K562 (cell line): ENCODE data around the gene ERMARD. TPM values are rescaled to one million over a fixed set of nuclear protein-coding genes. Genes with fewer than 3 reads are reported as not detected.

Experiments
- BRD9 ChIP-seq: fragments of 450-650 bp; IDR thresholded peaks from 2 replicates; pipeline ENCODE4 v1.6.1; 2018; ENCODE audit warnings: low read depth; ENCODE audit not compliant: partially characterized antibody
- BRF2 ChIP-seq: IDR thresholded peaks from 3 replicates; pipeline ENCODE4 v1.6.1; 2011; ENCODE audit warnings: borderline replicate concordance, mild to moderate bottlenecking; ENCODE audit not compliant: insufficient read length, insufficient read depth
- CTBP1 ChIP-seq: fragments of 450-650 bp; IDR thresholded peaks from 2 replicates; pipeline ENCODE4 v1.6.1; 2016; ENCODE audit warnings: borderline replicate concordance
- DDX20 ChIP-seq: fragments of 450-650 bp; IDR thresholded peaks from 2 replicates; pipeline ENCODE4 v1.6.1; 2016; ENCODE audit warnings: missing genetic modification characterization, low read depth, mild to moderate bottlenecking, missing compliant biosample characterization, moderate library complexity
- DMBX1 ChIP-seq: fragments of 250-450 bp; sonication (Bioruptor Pico); IDR thresholded peaks from 2 replicates; pipeline ENCODE4 v1.8.0; 2022; ENCODE audit warnings: inconsistent platforms, mild to moderate bottlenecking, moderate library complexity, borderline replicate concordance
- E2F3 ChIP-seq: fragments of 250-450 bp; sonication (Bioruptor Pico); IDR thresholded peaks from 2 replicates; pipeline ENCODE4 v1.4.0; 2020; ENCODE audit warnings: mild to moderate bottlenecking
- GATAD2A ChIP-seq: fragments of 450-650 bp; IDR thresholded peaks from 2 replicates; pipeline ENCODE4 v1.6.1; 2017
- HINFP ChIP-seq: fragments of 450-650 bp; conservative IDR thresholded peaks from 2 replicates; pipeline ENCODE4 v1.6.1; 2016; ENCODE audit warnings: missing genetic modification characterization, low read depth, mild to moderate bottlenecking, control low read depth, missing compliant biosample characterization
- MAFG ChIP-seq: fragments of 450-650 bp; conservative IDR thresholded peaks from 2 replicates; pipeline ENCODE4 v1.6.1; 2016; ENCODE audit warnings: missing genetic modification characterization, missing compliant biosample characterization
- NEUROD1 ChIP-seq: fragments of 150-350 bp; IDR thresholded peaks from 2 replicates; pipeline ENCODE4 v1.6.1; 2014; ENCODE audit warnings: borderline replicate concordance, low read length, low read depth; ENCODE audit not compliant: partially characterized antibody
- NFE2L1 ChIP-seq: fragments of 450-650 bp; IDR thresholded peaks from 2 replicates; pipeline ENCODE4 v1.6.1; 2016; ENCODE audit warnings: missing genetic modification characterization, low read depth, mild to moderate bottlenecking, missing compliant biosample characterization, moderate library complexity, borderline replicate concordance
- NFRKB ChIP-seq: fragments of 450-650 bp; IDR thresholded peaks from 2 replicates; pipeline ENCODE4 v1.6.1; 2016; ENCODE audit warnings: low read depth
- NRF1 ChIP-seq, 2 experiments: fragments of 450-650 bp; IDR thresholded peaks in 1 of 2; conservative IDR thresholded peaks in 1 of 2; 2 replicates each; pipeline ENCODE4 v1.6.1; 2014; ENCODE audit warnings: mild to moderate bottlenecking in 2 of 2
- PHB ChIP-seq: fragments of 250-450 bp; sonication (Bioruptor Pico); IDR thresholded peaks from 2 replicates; pipeline ENCODE4 v1.5.0; 2021
- PTBP1 ChIP-seq: fragments of 200-400 bp; formaldehyde crosslinking; IDR thresholded peaks from 2 replicates; pipeline ENCODE4 v1.6.1; 2017; ENCODE audit warnings: low read depth, low read length
- RBM17 ChIP-seq: fragments of 200-400 bp; formaldehyde crosslinking; IDR thresholded peaks from 2 replicates; pipeline ENCODE4 v1.6.1; 2017; ENCODE audit warnings: low read depth, mild to moderate bottlenecking, low read length, borderline replicate concordance
- RERE ChIP-seq: sonication (generic); formaldehyde crosslinking; IDR thresholded peaks from 2 replicates; pipeline ENCODE4 v1.8.0; 2023; ENCODE audit warnings: missing genetic modification reagents, mild to moderate bottlenecking, borderline replicate concordance
- RHOXF2B ChIP-seq: fragments of 250-450 bp; sonication (Bioruptor Pico); conservative IDR thresholded peaks from 2 replicates; pipeline ENCODE4 v1.5.1; 2021
- ZNF134 ChIP-seq: fragments of 250-450 bp; sonication (Bioruptor Pico); conservative IDR thresholded peaks from 2 replicates; pipeline ENCODE4 v1.4.0; 2020
- ZNF282 ChIP-seq: sonication (generic); formaldehyde crosslinking; IDR thresholded peaks from 2 replicates; pipeline ENCODE4 v1.8.1; 2023; ENCODE audit warnings: missing genetic modification reagents
- polyA plus RNA-seq, 8 experiments: library from polyadenylated mRNA; depleted of rRNA in 4 of 8; stranded (reverse) in 5 of 8; unstranded in 3 of 8; fragments of >200 nt; fragmentation: Nextera tagmentation in 2 of 8; fragmentation: Illumina TruSeq in 1 of 8; extraction: Ambion mirVana in 2 of 8; extraction: Trizol in 1 of 8; gene quantifications; 2 replicates each; pipeline versions ENCODE4 v1.2.1 to v1.2.3, GENCODE V29; 2011 to 2014; ENCODE audit warnings: inconsistent platforms in 1 of 8, missing spikeins in 1 of 8
- total RNA-seq, 7 experiments: library from RNA; depleted of rRNA in 6 of 7; stranded (reverse); fragments of >200 nt in 6 of 7; fragmentation: Illumina TruSeq in 2 of 7; extraction: Trizol in 2 of 7; gene quantifications; 2 replicates each; pipeline versions ENCODE4 v1.2.1 to v1.2.3, GENCODE V29; 2011 to 2021; ENCODE audit warnings: low replicate concordance in 1 of 7

ERMARD gene
- total and polyA plus RNA-seq, 9 of the 15 experiments (the other 6 are each of a cell fraction or from before 2014, with no cell fraction given) = 14.5 to 68.6 (median 27.7) TPM

- TF ChIP-seq RBM17 (no peak), BRF2 (no peak), GATAD2A (peak; percentile 76; the same call in 1 of the 2 replicates), NFRKB (no peak), DDX20 (tag) (no peak), HINFP (no peak), NFE2L1 (tag) (no peak), NRF1 (conservative IDR thresholded peaks at IDR 0.05 in 1 of 2, IDR thresholded peaks at IDR 0.05 in 1 of 2) (peak in 1 of 2 experiments; percentile 27; a peak in 3 of 4 replicates), DMBX1 (CRISPR knock-in tag) (no peak), PHB (CRISPR knock-in tag) (0 out of 2 replicates have a peak, but pooled peaks have one; percentile 23), ZNF282 (peak; percentile 86; the same call in 1 of the 2 replicates), NEUROD1 (no peak), ZNF134 (CRISPR knock-in tag) (no peak), CTBP1 (peak; percentile 70; the same call in 1 of the 2 replicates), BRD9 (no peak), PTBP1 (0 out of 2 replicates have a peak, but pooled peaks have one; percentile 63), MAFG (tag) (no peak), RERE (CRISPR knock-in tag) (0 out of 2 replicates have a peak, but pooled peaks have one; percentile 77), E2F3 (CRISPR knock-in tag) (no peak), RHOXF2B (CRISPR knock-in tag) (0 out of 2 replicates have a peak, but pooled peaks have one; percentile 37)
These were observed 26.8 kb upstream of the ERMARD start, which contains the start of gene PHF10 (continued) for GRCh38 chr6:169724494-169725124.
